ENCODE measurements around the gene SLN.

The SLN gene

GRCh38 chr11:107719557-107720302 is 7.9 kb upstream of the SLN start:
- H3K27ac ChIP-seq (ENCODE audit: low read depth, low read length), result no peak overlapping the region
- no peaks in the 10 kb centered on the region for H3K36me3 ChIP-seq (ENCODE audit: control insufficient read depth, insufficient read depth, low read length)
- H3K4me3 ChIP-seq (ENCODE audit: low read depth, low read length), result no peak overlapping the region
- H3K4me1 ChIP-seq (ENCODE audit: control insufficient read depth, insufficient read depth, low read length), result no peaks in the 10 kb centered on the region
- no peak overlapping the region for H3K9ac ChIP-seq (ENCODE audit: low read depth, low read length)
- H3K9me3 ChIP-seq (ENCODE audit: control insufficient read depth, insufficient read depth, low read length), result no peaks in the 10 kb centered on the region
- no peaks in the 10 kb centered on the region for H3K27me3 ChIP-seq (ENCODE audit: control insufficient read depth, insufficient read depth, low read length)

GRCh38 chr11:107719073-107719472 is 7.2 kb upstream of the SLN start:
- Histone ChIP-seq H3K36me3 (ENCODE audit: control insufficient read depth, insufficient read depth, low read length) (no peaks in the 10 kb centered on the region), H3K27ac (ENCODE audit: low read depth, low read length) (no peak overlapping the region)

GRCh38 chr11:107716884-107717532 is 5.2 kb upstream of the SLN start:
- H3K4me1 ChIP-seq (ENCODE audit: control insufficient read depth, insufficient read depth, low read length), result no peaks in the 10 kb centered on the region
- H3K9ac ChIP-seq (ENCODE audit: low read depth, low read length), result no peak overlapping the region
- no peak overlapping the region for H3K4me3 ChIP-seq (ENCODE audit: low read depth, low read length)
- no peaks in the 10 kb centered on the region for H3K36me3 ChIP-seq (ENCODE audit: control insufficient read depth, insufficient read depth, low read length)
- no peak overlapping the region for H3K27ac ChIP-seq (ENCODE audit: low read depth, low read length)
- no peaks in the 10 kb centered on the region for H3K9me3 ChIP-seq (ENCODE audit: control insufficient read depth, insufficient read depth, low read length)
- no peaks in the 10 kb centered on the region; the same call in 1 of the 2 replicates for H3K27me3 ChIP-seq (ENCODE audit: control insufficient read depth, insufficient read depth, low read length)

More at GRCh38 chr11:107719073-107719472, 7.2 kb upstream of the SLN start:
- Histone ChIP-seq H3K4me1 (ENCODE audit: control insufficient read depth, insufficient read depth, low read length) (no peaks in the 10 kb centered on the region), H3K9me3 (ENCODE audit: control insufficient read depth, insufficient read depth, low read length) (no peaks in the 10 kb centered on the region), H3K4me3 (ENCODE audit: low read depth, low read length) (no peak overlapping the region), H3K27me3 (ENCODE audit: control insufficient read depth, insufficient read depth, low read length) (no peaks in the 10 kb centered on the region), H3K9ac (ENCODE audit: low read depth, low read length) (no peak overlapping the region)

DNA sequence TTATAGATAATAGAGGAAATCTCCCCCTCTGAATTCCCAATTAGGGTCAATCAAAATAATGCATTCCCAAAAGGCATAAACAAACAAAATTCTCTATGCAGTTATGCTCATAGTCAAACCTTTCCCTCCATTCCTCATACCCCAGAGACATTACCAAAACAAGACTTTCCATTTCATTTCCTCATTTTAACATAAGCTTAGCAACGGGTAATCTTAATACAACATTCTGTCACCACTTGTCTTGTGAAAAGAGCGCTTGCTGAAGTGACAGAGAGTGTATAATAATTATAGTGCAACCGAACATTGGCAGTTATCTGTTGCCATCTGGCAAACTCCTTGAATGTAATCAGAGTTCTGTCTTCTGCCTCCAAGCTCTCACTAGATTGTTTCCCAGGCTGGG is 1.2 kb upstream of the SLN start:
- Histone ChIP-seq H3K9me3 (ENCODE audit: control insufficient read depth, insufficient read depth, low read length) (no peaks in the 10 kb centered on the region), H3K4me3 (ENCODE audit: low read depth, low read length) (no peak overlapping the region), H3K9ac (ENCODE audit: low read depth, low read length) (no peak overlapping the region), H3K27ac (ENCODE audit: low read depth, low read length) (no peak overlapping the region), H3K36me3 (ENCODE audit: control insufficient read depth, insufficient read depth, low read length) (no peaks in the 10 kb centered on the region), H3K27me3 (ENCODE audit: control insufficient read depth, insufficient read depth, low read length) (peaks cover 3% of the 10 kb centered on the region; the same call in 1 of the 2 replicates), H3K4me1 (ENCODE audit: control insufficient read depth, insufficient read depth, low read length) (peaks cover 8% of the 10 kb centered on the region)

GRCh38 chr11:107710301-107710700 is 1.6 kb downstream of the SLN start:
- peaks cover 25% of the 10 kb centered on the region for H3K4me1 ChIP-seq (ENCODE audit: control insufficient read depth, insufficient read depth, low read length)
- H3K9ac ChIP-seq (ENCODE audit: low read depth, low read length), result no peak overlapping the region
- no peaks in the 10 kb centered on the region for H3K36me3 ChIP-seq (ENCODE audit: control insufficient read depth, insufficient read depth, low read length)
- no peak overlapping the region for H3K27ac ChIP-seq (ENCODE audit: low read depth, low read length)
- H3K27me3 ChIP-seq (ENCODE audit: control insufficient read depth, insufficient read depth, low read length), result peaks cover 3% of the 10 kb centered on the region
- H3K4me3 ChIP-seq (ENCODE audit: low read depth, low read length), result no peak overlapping the region
- no peaks in the 10 kb centered on the region for H3K9me3 ChIP-seq (ENCODE audit: control insufficient read depth, insufficient read depth, low read length)

GRCh38 chr11:107708792-107709191 is 3.1 kb downstream of the SLN start:
- Histone ChIP-seq H3K9ac (ENCODE audit: low read depth, low read length) (no peak overlapping the region), H3K9me3 (ENCODE audit: control insufficient read depth, insufficient read depth, low read length) (no peaks in the 10 kb centered on the region), H3K36me3 (ENCODE audit: control insufficient read depth, insufficient read depth, low read length) (no peaks in the 10 kb centered on the region), H3K27me3 (ENCODE audit: control insufficient read depth, insufficient read depth, low read length) (peaks cover 3% of the 10 kb centered on the region), H3K4me3 (ENCODE audit: low read depth, low read length) (no peak overlapping the region), H3K4me1 (ENCODE audit: control insufficient read depth, insufficient read depth, low read length) (peaks cover 25% of the 10 kb centered on the region), H3K27ac (ENCODE audit: low read depth, low read length) (no peak overlapping the region)

GRCh38 chr11:107707807-107708206 is 4.0 kb downstream of the SLN start:
- Histone ChIP-seq H3K4me1 (ENCODE audit: control insufficient read depth, insufficient read depth, low read length) (peaks cover 25% of the 10 kb centered on the region), H3K27ac (ENCODE audit: low read depth, low read length) (peak overlapping the region; percentile 75), H3K4me3 (ENCODE audit: low read depth, low read length) (0 out of 2 replicates have a peak overlapping the region, but pooled peaks have one; percentile 0), H3K36me3 (ENCODE audit: control insufficient read depth, insufficient read depth, low read length) (no peaks in the 10 kb centered on the region), H3K9ac (ENCODE audit: low read depth, low read length) (no peak overlapping the region), H3K9me3 (ENCODE audit: control insufficient read depth, insufficient read depth, low read length) (no peaks in the 10 kb centered on the region), H3K27me3 (ENCODE audit: control insufficient read depth, insufficient read depth, low read length) (peaks cover 3% of the 10 kb centered on the region)

GRCh38 chr11:107707215-107707671 is 4.6 kb downstream of the SLN start:
- Histone ChIP-seq H3K27me3 (ENCODE audit: control insufficient read depth, insufficient read depth, low read length) (peaks cover 3% of the 10 kb centered on the region; the same call in 1 of the 2 replicates), H3K9me3 (ENCODE audit: control insufficient read depth, insufficient read depth, low read length) (no peaks in the 10 kb centered on the region), H3K4me3 (ENCODE audit: low read depth, low read length) (0 out of 2 replicates have a peak overlapping the region, but pooled peaks have one; percentile 0), H3K27ac (ENCODE audit: low read depth, low read length) (peak overlapping the region; percentile 72), H3K36me3 (ENCODE audit: control insufficient read depth, insufficient read depth, low read length) (no peaks in the 10 kb centered on the region), H3K4me1 (ENCODE audit: control insufficient read depth, insufficient read depth, low read length) (peaks cover 25% of the 10 kb centered on the region), H3K9ac (ENCODE audit: low read depth, low read length) (no peak overlapping the region)

- Histone ChIP-seq H3K36me3 (ENCODE audit: control insufficient read depth, insufficient read depth, low read length) (no peaks in the 10 kb centered on the region), H3K9me3 (ENCODE audit: control insufficient read depth, insufficient read depth, low read length) (no peaks in the 10 kb centered on the region), H3K27ac (ENCODE audit: low read depth, low read length) (no peak overlapping the region), H3K4me3 (ENCODE audit: low read depth, low read length) (no peak overlapping the region), H3K9ac (ENCODE audit: low read depth, low read length) (no peak overlapping the region), H3K4me1 (ENCODE audit: control insufficient read depth, insufficient read depth, low read length) (peaks cover 25% of the 10 kb centered on the region), H3K27me3 (ENCODE audit: control insufficient read depth, insufficient read depth, low read length) (peaks cover 3% of the 10 kb centered on the region; the same call in 1 of the 2 replicates)
These were observed 5.3 kb downstream of the SLN start for GRCh38 chr11:107706531-107706930.

DNA sequence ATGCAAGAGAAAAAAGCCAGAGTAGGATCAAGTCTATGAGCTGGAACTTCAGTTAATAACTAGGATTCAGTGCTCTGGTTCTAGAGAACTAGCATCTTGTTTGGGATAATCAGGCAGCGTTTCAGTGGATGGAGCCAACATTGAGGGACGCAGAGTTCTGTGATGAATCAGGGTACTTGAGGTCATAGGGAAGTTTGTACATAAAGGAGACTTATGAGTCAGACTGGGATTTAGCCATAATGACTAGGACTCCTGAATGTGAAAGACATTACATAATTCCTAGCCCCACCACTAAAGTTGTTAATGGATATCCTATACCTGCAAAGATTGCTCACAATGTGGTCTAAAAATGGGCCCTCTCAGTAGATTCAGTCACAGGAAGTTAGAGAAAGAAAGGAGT is 6.8 kb downstream of the SLN start:
- Histone ChIP-seq H3K4me1 (ENCODE audit: control insufficient read depth, insufficient read depth, low read length) (peaks cover 37% of the 10 kb centered on the region), H3K4me3 (ENCODE audit: low read depth, low read length) (no peak overlapping the region), H3K9me3 (ENCODE audit: control insufficient read depth, insufficient read depth, low read length) (no peaks in the 10 kb centered on the region), H3K27ac (ENCODE audit: low read depth, low read length) (no peak overlapping the region), H3K36me3 (ENCODE audit: control insufficient read depth, insufficient read depth, low read length) (no peaks in the 10 kb centered on the region), H3K9ac (ENCODE audit: low read depth, low read length) (no peak overlapping the region), H3K27me3 (ENCODE audit: control insufficient read depth, insufficient read depth, low read length) (peaks cover 3% of the 10 kb centered on the region; the same call in 1 of the 2 replicates)

GRCh38 chr11:107704451-107704850 is 7.4 kb downstream of the SLN start:
- Histone ChIP-seq H3K9ac (ENCODE audit: low read depth, low read length) (no peak overlapping the region), H3K4me1 (ENCODE audit: control insufficient read depth, insufficient read depth, low read length) (peaks cover 37% of the 10 kb centered on the region), H3K27me3 (ENCODE audit: control insufficient read depth, insufficient read depth, low read length) (peaks cover 3% of the 10 kb centered on the region; the same call in 1 of the 2 replicates), H3K36me3 (ENCODE audit: control insufficient read depth, insufficient read depth, low read length) (no peaks in the 10 kb centered on the region), H3K9me3 (ENCODE audit: control insufficient read depth, insufficient read depth, low read length) (no peaks in the 10 kb centered on the region), H3K4me3 (ENCODE audit: low read depth, low read length) (no peak overlapping the region), H3K27ac (ENCODE audit: low read depth, low read length) (no peak overlapping the region)
